ENCODE data around the gene DEPDC5.

Gene DEPDC5

DNA sequence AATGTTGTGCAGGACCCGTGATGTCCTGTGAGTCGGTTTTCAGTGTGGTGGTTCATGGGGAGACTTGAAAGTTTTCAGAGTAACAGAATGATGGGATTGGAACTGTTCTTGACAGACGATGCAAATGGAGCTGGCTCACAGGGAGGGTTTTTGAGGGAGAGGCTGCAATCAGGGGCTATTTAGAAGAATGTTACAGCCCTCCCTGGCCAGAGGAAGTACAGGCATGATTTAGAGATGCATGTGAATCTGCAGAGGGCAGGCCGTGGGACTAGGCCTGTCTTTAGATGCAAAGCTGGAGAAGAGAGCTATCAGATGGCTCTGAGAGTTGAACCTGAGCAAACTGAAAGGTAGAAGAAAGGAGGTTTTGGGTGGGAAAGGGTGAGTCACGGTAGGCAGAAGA is 115.9 kb downstream of the DEPDC5 start:
- DNase-seq (ENCODE audit: low read depth): no peak
- H3K4me3 ChIP-seq (ENCODE audit: low read length): no peak overlapping the region
- TF ChIP-seq, protein P1, sequence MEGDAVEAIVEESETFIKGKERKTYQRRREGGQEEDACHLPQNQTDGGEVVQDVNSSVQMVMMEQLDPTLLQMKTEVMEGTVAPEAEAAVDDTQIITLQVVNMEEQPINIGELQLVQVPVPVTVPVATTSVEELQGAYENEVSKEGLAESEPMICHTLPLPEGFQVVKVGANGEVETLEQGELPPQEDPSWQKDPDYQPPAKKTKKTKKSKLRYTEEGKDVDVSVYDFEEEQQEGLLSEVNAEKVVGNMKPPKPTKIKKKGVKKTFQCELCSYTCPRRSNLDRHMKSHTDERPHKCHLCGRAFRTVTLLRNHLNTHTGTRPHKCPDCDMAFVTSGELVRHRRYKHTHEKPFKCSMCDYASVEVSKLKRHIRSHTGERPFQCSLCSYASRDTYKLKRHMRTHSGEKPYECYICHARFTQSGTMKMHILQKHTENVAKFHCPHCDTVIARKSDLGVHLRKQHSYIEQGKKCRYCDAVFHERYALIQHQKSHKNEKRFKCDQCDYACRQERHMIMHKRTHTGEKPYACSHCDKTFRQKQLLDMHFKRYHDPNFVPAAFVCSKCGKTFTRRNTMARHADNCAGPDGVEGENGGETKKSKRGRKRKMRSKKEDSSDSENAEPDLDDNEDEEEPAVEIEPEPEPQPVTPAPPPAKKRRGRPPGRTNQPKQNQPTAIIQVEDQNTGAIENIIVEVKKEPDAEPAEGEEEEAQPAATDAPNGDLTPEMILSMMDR (conservative IDR thresholded peaks at IDR 0.05; ENCODE audit: low read depth, low read length): no peak

DNA sequence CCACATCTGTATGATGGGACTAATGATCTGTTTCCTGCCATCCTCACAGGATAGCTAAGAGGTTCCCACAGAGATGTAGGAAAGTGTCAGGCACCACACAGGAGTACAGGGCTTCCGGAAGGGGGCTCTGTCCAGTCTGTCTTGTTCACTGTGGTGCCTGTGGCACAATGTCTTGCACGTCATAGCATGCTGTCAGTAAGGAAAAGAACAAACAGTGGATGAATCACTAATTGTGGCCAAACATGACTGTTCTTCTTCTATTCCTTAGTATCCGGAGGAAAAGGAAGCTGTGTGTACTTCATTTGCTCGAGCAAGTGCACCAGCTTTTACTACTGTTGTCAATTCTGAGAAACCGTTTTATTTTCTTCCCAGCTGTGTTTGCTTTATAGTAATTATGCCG is 117.1 kb downstream of the DEPDC5 start:
- no peak overlapping the region for H3K4me3 ChIP-seq (ENCODE audit: low read length)
- TF ChIP-seq, protein P1 (conservative IDR thresholded peaks at IDR 0.05; ENCODE audit: low read depth, low read length): no peak
- no peak for DNase-seq (ENCODE audit: low read depth)

DNA sequence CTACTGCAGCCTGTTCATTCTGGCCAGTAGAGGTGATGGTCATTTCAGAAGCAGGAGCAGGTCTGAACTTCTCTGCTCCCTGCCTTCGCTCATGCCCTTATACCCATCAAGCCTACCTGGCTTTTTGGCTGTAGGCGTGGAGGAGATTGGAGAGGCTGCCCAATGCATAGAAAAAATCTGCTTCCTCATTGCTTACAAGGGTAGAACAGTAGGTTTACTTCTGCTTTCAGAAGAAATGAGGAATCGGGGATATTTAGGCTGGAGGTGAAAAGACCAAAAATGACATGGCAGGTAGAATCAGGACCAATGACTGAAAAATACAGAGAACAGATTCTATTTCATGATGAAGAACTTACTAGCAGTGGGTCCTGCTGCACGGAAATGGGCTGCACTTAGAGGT is 117.7 kb downstream of the DEPDC5 start:
- no peak for DNase-seq (ENCODE audit: low read depth)
- TF ChIP-seq, protein P1 (conservative IDR thresholded peaks at IDR 0.05; ENCODE audit: low read depth, low read length): no peak
- H3K4me3 ChIP-seq (ENCODE audit: low read length): no peak overlapping the region

DNA sequence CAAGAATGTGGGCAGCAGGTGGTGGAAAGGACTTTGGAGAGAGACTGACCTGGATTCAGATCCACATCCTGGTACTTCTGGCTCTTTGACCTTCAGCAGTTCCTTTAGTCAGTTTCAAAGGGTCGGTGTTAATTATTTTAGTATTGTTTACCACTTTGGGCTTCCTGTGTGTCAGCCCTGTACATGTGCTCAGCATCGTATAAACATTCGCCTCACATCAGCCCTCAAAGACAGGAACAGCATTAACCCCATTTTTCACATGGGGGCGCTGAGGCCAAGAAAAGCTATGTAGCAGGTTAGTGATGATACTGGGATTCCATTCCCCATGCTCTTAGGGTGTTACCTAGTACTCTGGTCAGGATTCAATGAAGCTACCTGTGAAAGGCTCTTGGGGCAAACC is 118.4 kb downstream of the DEPDC5 start:
- no peak for DNase-seq (ENCODE audit: low read depth)
- TF ChIP-seq, protein P1 (conservative IDR thresholded peaks at IDR 0.05; ENCODE audit: low read depth, low read length): no peak
- no peak overlapping the region for H3K4me3 ChIP-seq (ENCODE audit: low read length)

DNA sequence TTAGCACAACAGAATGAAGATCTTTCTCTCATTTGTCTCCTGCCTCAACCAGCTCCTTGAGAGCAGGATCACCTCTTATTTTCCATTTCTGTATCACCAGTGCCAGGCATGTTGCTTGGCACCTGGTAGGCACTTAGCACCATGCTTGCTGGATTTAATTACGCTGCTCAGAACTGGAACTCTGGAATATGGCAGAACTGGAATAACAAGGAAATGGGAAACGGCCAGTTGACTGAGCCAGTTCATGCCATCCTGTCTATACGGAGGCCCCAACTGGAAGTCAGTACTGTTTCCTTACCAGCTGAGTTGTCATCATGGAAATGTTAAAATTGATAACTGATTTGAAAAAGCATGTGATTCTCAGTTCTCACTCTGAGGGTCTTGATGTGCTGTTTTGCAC is 121.0 kb downstream of the DEPDC5 start:
- TF ChIP-seq, protein P1 (conservative IDR thresholded peaks at IDR 0.05; ENCODE audit: low read depth, low read length): no peak
- no peak for DNase-seq (ENCODE audit: low read depth)
- no peak overlapping the region for H3K4me3 ChIP-seq (ENCODE audit: low read length)

DNA sequence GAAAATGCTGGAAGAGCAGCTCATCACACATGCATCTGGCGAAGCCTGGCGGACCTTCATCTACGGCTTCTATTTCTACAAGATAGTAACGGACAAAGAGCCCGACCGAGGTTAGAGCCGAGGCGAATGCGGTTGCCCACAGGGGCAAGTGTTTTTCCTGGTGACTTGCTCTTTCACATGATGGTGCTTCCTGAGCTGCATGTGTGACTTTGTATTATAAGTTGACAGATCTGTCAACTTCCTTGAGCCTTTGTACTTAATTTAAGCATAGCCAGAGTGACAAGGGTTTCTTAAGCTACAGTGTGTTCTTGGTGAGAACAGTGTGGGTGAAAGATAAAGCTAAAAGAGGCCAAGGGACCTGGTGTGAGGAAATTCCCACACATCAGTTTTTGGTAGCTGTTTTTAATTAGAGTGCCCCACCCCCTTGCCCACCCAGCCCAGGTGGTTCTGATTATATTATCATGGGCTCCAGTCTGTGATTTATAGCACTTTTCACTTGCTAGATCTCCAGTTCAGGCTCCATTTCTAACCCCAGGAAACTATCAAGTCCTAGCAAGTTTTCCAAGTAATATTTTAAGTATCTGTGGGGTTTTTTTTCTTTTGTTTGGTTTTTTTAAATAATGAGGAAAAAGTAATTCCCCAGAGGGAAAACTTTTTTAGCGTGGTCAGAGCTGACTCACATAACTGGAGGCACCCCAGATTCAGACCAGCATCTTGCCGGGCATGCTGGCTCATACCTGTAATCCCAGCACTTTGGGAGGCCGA is 122.5 kb downstream of the DEPDC5 start:
- TF ChIP-seq, protein P1 (conservative IDR thresholded peaks at IDR 0.05; ENCODE audit: low read depth, low read length): no peak
- no peak for DNase-seq (ENCODE audit: low read depth)
- no peak overlapping the region for H3K4me3 ChIP-seq (ENCODE audit: low read length)

DNA sequence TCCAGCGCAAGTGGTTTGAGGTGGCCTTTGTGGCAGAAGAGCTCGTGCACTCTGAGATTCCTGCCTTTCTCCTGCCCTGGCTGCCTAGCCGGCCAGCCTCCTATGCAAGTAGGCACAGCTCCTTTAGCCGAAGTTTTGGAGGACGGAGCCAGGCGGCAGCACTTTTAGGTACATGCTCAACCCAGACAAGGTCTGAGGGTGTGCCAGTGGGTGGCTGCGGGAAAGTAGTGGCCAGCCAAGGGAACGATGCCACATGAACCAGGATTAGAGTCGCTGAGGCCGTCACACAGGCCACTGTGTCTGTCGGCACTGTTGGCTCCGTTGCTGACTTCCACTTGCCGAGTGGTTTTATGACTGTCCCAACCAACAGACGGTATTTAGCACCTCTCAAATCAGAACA is 125.8 kb downstream of the DEPDC5 start:
- TF ChIP-seq, protein P1 (conservative IDR thresholded peaks at IDR 0.05; ENCODE audit: low read depth, low read length): no peak
- DNase-seq (ENCODE audit: low read depth): no peak
- H3K4me3 ChIP-seq (ENCODE audit: low read length): no peak overlapping the region

All from retinal pigment epithelial cell (primary cell).